ENCODE data around the gene EMC7. TPM values are rescaled to one million over a fixed set of nuclear protein-coding genes. Genes with fewer than 3 reads are reported as not detected.

The EMC7 gene
- total and polyA plus RNA-seq, 9 of the 15 experiments (the other 6 are each of a cell fraction or from before 2014, with no cell fraction given) = 25.8 to 92.8 (median 49.7) TPM

DNA sequence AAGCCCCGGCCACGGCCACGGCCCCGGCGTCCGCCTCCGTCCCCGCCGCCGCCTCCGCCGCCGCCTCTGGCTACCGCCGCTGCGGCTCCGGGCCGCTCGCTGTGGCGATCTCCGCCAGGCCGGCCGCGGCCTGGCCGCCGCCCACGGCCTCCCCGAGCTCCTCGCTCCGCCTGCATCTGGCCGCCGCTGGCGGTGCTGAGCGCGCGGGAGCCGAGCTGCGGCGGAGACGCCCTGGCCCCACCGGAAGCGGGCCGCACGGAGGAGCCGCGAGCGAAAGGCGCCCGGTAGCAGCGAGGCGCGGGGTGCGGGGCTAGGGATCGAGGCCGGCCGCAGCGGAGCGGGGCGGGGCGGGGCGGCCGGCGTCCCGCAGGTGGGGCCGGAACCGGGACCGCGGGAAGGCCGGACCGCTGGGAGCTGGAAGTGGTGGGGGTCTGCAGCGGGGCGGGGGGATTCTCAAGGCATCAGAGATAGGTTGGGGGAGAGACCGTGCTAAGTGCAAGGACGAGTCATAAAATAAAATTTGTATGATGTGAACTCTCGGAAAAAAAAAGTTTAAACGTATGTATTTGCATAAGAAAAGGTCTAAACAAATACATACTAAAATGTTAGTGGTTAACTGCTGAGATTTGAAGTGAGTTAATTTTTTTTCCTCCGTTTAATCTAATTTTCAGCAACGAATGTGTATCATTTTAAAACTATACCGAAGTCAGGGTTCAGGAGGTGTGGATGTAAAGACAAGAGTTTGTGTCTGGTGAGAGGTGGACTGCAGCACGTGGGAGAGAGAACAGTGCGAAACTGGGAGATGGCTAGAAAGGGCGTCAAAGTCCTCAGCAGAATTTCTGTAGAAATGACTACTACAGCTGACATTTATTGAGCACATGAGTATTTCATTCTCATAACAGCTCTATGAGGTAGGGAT, 62.5 kb downstream of the EMC7 start, which contains the start of gene AVEN (continued):
- TF ChIP-seq BHLHE40 (IDR thresholded peaks at IDR 0.05; ENCODE audit: low read length) (no peak), ZBTB1 (CRISPR knock-in tag; IDR thresholded peaks at IDR 0.05; ENCODE audit: borderline replicate concordance, low read depth) (0 out of 2 replicates have a peak, but pooled peaks have one; percentile 82), POLR2G (IDR thresholded peaks at IDR 0.05; ENCODE audit: low read depth, low read length) (peak; percentile 80), CBX2 (IDR thresholded peaks at IDR 0.05; ENCODE audit: insufficient read depth, low read length, poor library complexity, severe bottlenecking) (peak; percentile 72), RBBP5 (IDR thresholded peaks at IDR 0.05; ENCODE audit: borderline replicate concordance, insufficient read depth, low read length, poor library complexity, severe bottlenecking) (peak; percentile 46), CHD1 (IDR thresholded peaks at IDR 0.05; ENCODE audit: low read length) (peak; percentile 43), ZFP36 (IDR thresholded peaks at IDR 0.05; ENCODE audit: low read depth, low read length, partially characterized antibody) (peak; percentile 19), NONO (IDR thresholded peaks at IDR 0.05; ENCODE audit: low read depth in 2 of 2, low read length in 1 of 2) (0 out of 4 replicates have a peak, but pooled peaks of 1 of the 2 experiments have one; percentile 37), ZNF282 (CRISPR knock-in tag; IDR thresholded peaks at IDR 0.05) (no peak), ETV6 (IDR thresholded peaks at IDR 0.05; ENCODE audit: borderline replicate concordance in 1 of 2, low read depth in 2 of 2, low read length in 1 of 2) (no peak), ETV6 (CRISPR knock-in tag; IDR thresholded peaks at IDR 0.05; ENCODE audit: borderline replicate concordance) (peak; percentile 43; the same call in 1 of the 2 replicates)
- TF ChIP-seq, protein P1, sequence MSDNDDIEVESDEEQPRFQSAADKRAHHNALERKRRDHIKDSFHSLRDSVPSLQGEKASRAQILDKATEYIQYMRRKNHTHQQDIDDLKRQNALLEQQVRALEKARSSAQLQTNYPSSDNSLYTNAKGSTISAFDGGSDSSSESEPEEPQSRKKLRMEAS (CRISPR knock-in tag; IDR thresholded peaks at IDR 0.05) = peak; percentile 15; the same call in 1 of the 2 replicates
- TF ChIP-seq, protein P2, sequence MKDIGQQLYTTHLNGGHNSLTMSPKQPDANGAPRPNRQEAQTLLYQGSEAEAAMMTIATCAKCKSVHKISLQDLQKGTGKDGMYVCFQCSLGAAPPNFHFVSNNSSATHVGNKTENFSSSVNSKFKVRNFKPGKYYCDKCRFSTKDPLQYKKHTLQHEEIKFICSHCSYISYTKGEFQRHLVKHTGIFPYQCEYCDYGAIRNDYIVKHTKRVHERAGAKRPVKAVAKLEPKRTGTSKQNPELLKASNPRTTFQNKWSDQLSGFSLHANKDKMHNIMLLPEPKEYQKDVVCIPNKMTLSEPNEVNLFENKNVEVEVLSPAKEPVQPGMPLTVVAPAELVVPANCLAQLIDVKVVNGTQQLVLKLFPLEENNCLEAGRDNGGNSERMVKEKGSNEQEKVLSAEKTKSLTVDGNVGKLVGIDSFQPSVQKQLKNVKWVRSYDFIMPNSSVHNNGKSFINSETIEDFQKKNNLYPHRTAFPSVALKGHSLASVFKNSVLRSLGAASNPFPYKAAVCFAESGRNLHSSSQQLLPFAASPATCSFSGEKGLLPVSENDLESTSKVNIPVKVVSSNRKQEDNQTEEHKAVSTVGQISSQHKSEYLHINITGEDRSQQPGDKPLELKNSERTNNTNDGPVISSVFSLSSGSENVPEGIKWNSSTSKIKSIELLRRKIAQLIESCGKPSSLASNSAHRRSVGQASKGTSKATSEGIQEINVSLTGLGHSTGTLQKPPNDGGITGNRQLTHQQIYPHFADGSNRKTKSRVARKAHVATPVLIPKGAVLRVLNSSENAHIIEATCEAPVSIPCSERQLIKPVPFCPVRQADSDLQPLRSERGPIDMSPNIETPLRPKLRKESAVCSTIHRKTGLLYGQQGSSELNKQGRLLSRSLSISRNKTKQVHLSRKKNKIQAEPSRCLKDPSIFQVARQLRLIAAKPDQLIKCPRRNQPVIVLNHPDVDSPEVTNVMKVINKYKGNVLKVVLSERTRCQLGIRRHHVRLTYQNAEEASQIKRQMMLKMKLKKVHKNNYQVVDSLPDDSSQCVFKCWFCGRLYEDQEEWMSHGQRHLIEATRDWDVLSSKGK (CRISPR knock-in tag; IDR thresholded peaks at IDR 0.05) = no peak
- TF ChIP-seq, protein P3, sequence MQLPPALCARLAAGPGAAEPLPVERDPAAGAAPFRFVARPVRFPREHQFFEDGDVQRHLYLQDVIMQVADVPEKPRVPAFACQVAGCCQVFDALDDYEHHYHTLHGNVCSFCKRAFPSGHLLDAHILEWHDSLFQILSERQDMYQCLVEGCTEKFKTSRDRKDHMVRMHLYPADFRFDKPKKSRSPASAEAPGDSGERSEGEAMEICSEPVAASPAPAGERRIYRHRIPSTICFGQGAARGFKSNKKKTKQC (CRISPR knock-in tag; IDR thresholded peaks at IDR 0.05) = 0 out of 2 replicates have a peak, but pooled peaks have one; percentile 46
- TF ChIP-seq, protein P4, sequence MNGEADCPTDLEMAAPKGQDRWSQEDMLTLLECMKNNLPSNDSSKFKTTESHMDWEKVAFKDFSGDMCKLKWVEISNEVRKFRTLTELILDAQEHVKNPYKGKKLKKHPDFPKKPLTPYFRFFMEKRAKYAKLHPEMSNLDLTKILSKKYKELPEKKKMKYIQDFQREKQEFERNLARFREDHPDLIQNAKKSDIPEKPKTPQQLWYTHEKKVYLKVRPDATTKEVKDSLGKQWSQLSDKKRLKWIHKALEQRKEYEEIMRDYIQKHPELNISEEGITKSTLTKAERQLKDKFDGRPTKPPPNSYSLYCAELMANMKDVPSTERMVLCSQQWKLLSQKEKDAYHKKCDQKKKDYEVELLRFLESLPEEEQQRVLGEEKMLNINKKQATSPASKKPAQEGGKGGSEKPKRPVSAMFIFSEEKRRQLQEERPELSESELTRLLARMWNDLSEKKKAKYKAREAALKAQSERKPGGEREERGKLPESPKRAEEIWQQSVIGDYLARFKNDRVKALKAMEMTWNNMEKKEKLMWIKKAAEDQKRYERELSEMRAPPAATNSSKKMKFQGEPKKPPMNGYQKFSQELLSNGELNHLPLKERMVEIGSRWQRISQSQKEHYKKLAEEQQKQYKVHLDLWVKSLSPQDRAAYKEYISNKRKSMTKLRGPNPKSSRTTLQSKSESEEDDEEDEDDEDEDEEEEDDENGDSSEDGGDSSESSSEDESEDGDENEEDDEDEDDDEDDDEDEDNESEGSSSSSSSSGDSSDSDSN (IDR thresholded peaks at IDR 0.05; ENCODE audit: borderline replicate concordance in 1 of 2, low read depth in 2 of 2, low read length in 2 of 2) = peak; percentile 92 to 95
- TF ChIP-seq, protein P5, sequence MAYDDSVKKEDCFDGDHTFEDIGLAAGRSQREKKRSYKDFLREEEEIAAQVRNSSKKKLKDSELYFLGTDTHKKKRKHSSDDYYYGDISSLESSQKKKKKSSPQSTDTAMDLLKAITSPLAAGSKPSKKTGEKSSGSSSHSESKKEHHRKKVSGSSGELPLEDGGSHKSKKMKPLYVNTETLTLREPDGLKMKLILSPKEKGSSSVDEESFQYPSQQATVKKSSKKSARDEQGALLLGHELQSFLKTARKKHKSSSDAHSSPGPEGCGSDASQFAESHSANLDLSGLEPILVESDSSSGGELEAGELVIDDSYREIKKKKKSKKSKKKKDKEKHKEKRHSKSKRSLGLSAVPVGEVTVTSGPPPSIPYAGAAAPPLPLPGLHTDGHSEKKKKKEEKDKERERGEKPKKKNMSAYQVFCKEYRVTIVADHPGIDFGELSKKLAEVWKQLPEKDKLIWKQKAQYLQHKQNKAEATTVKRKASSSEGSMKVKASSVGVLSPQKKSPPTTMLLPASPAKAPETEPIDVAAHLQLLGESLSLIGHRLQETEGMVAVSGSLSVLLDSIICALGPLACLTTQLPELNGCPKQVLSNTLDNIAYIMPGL (CRISPR knock-in tag; IDR thresholded peaks at IDR 0.05) = peak; percentile 89; the same call in 1 of the 2 replicates

Measured in K562 (cell line).